Measurements from ENCODE around the gene SH3TC1.

Gene SH3TC1

GRCh38 chr4:8228319-8229250 is 29.5 kb downstream of the SH3TC1 start:
- peak; percentile 69 to 83 for DNase-seq (ENCODE audit: low read depth in 2 of 2)

GRCh38 chr4:8229331-8229975 is 30.4 kb downstream of the SH3TC1 start:
- DNase-seq (ENCODE audit: low read depth in 2 of 2) = peak; percentile 31 to 46

GRCh38 chr4:8230033-8230432 is 30.9 kb downstream of the SH3TC1 start:
- no peak for DNase-seq (ENCODE audit: low read depth in 2 of 2)

GRCh38 chr4:8230891-8231290 is 31.8 kb downstream of the SH3TC1 start:
- no peak for DNase-seq (ENCODE audit: low read depth in 2 of 2)

GRCh38 chr4:8231551-8232049 is 32.5 kb downstream of the SH3TC1 start:
- DNase-seq (ENCODE audit: low read depth in 2 of 2) = no peak

GRCh38 chr4:8232748-8233147 is 33.7 kb downstream of the SH3TC1 start:
- DNase-seq (ENCODE audit: low read depth in 2 of 2) = no peak

- no peak for DNase-seq (ENCODE audit: low read depth in 2 of 2)
Observed at GRCh38 chr4:8233672-8234484, 34.8 kb downstream of the SH3TC1 start.

- DNase-seq (ENCODE audit: low read depth in 2 of 2) = no peak
Observed at GRCh38 chr4:8234715-8235114, 35.6 kb downstream of the SH3TC1 start.

- DNase-seq (ENCODE audit: low read depth in 2 of 2) = no peak
Observed at GRCh38 chr4:8235224-8235623, 36.1 kb downstream of the SH3TC1 start.

- no peak for DNase-seq (ENCODE audit: low read depth in 2 of 2)
Observed at GRCh38 chr4:8235686-8236085, 36.6 kb downstream of the SH3TC1 start.

GRCh38 chr4:8236106-8236919 is 37.2 kb downstream of the SH3TC1 start:
- DNase-seq (ENCODE audit: low read depth in 2 of 2) = no peak

GRCh38 chr4:8236920-8237195 is 37.8 kb downstream of the SH3TC1 start:
- no peak for DNase-seq (ENCODE audit: low read depth in 2 of 2)

- DNase-seq (ENCODE audit: low read depth in 2 of 2) = no peak
Observed at GRCh38 chr4:8237256-8237989, 38.3 kb downstream of the SH3TC1 start.

- no peak for DNase-seq (ENCODE audit: low read depth in 2 of 2)
Observed at GRCh38 chr4:8238036-8238511, 39.0 kb downstream of the SH3TC1 start.

- no peak for DNase-seq (ENCODE audit: low read depth in 2 of 2)
Observed at GRCh38 chr4:8238515-8239053, 39.5 kb downstream of the SH3TC1 start.

GRCh38 chr4:8239226-8239625 is 40.1 kb downstream of the SH3TC1 start:
- DNase-seq (ENCODE audit: low read depth in 2 of 2) = no peak

GRCh38 chr4:8239661-8240060 is 40.6 kb downstream of the SH3TC1 start:
- no peak for DNase-seq (ENCODE audit: low read depth in 2 of 2)

- DNase-seq (ENCODE audit: low read depth in 2 of 2) = no peak
Observed at GRCh38 chr4:8240211-8241041, 41.3 kb downstream of the SH3TC1 start.

GRCh38 chr4:8241211-8241779 is 42.2 kb downstream of the SH3TC1 start:
- no peak for DNase-seq (ENCODE audit: low read depth in 2 of 2)
